Natural killer cell (primary cell): ENCODE data around the gene SGPP1. TPM values are rescaled to one million over a fixed set of nuclear protein-coding genes. Genes with fewer than 3 reads are reported as not detected.
"Not testable (repeated sequence)": the region's sequence is repeated elsewhere in the genome, so short reads cannot be mapped to it uniquely, and the experiment has no call there.

ENCODE experiments used
- ATAC-seq, 3 donors: fragments of 150-1000 bp in 2 of 3; fragments of 200-7000 bp in 1 of 3; cut with Tn5 transposase; 1 replicate in 1 of 3; 2 replicates in 2 of 3; pipeline ENCODE4 v1.10.0; 2021; ENCODE audit warnings: mild to moderate bottlenecking in 2 of 3, moderate library complexity in 2 of 3
- DNase-seq, 2 donors: peaks; one replicate each; pipeline versions ENCODE4 v3.0.0 to v3.0.0-alpha.2; 2013 to 2021; ENCODE audit warnings: mixed read lengths in 1 of 2
- H3K27ac ChIP-seq: one replicate; pipeline ENCODE4 v1.5.1; 2013; ENCODE audit warnings: mild to moderate bottlenecking, low read length
- H3K27me3 ChIP-seq: one replicate; pipeline ENCODE4 v1.6.1; 2013; ENCODE audit warnings: low read length; ENCODE audit not compliant: control insufficient read depth, insufficient read depth
- H3K36me3 ChIP-seq: one replicate; pipeline ENCODE4 v1.6.1; 2013; ENCODE audit warnings: low read length; ENCODE audit not compliant: control insufficient read depth, insufficient read depth
- H3K4me1 ChIP-seq: one replicate; pipeline ENCODE4 v1.6.1; 2013; ENCODE audit warnings: low read length; ENCODE audit not compliant: control insufficient read depth, insufficient read depth
- H3K4me3 ChIP-seq: one replicate; pipeline ENCODE4 v1.5.1; 2013; ENCODE audit warnings: low read length
- H3K9me3 ChIP-seq: one replicate; pipeline ENCODE4 v1.6.1; 2013; ENCODE audit warnings: low read length; ENCODE audit not compliant: control insufficient read depth, insufficient read depth
- H3K27ac Mint-ChIP-seq, 2 donors: one replicate each; pipeline ENCODE4 v1.8.0; 2022; ENCODE audit warnings: mild to moderate bottlenecking in 2 of 2, mixed read lengths in 2 of 2, moderate library complexity in 1 of 2
- H3K27me3 Mint-ChIP-seq, 2 donors: one replicate each; pipeline ENCODE4 v1.8.0; 2022; ENCODE audit warnings: low read depth in 2 of 2, mixed read lengths in 2 of 2
- H3K36me3 Mint-ChIP-seq: one replicate; pipeline ENCODE4 v1.8.0; 2022; ENCODE audit warnings: mixed read lengths
- H3K4me1 Mint-ChIP-seq, 2 donors: one replicate each; pipeline ENCODE4 v1.8.0; 2022; ENCODE audit warnings: mixed read lengths in 2 of 2
- H3K4me3 Mint-ChIP-seq: one replicate; pipeline ENCODE4 v1.8.0; 2022; ENCODE audit warnings: mild to moderate bottlenecking, moderate library complexity, mixed read lengths
- H3K9me3 Mint-ChIP-seq, 2 donors: one replicate each; pipeline ENCODE4 v1.8.0; 2022; ENCODE audit warnings: mixed read lengths in 2 of 2
- CTCF ChIP-seq: fragments of 200-600 bp; IDR thresholded peaks from one replicate; pipeline ENCODE4 v1.8.0; 2022; ENCODE audit warnings: antibody characterized with exemption
- WGBS: methylation state at CpG from one replicate; pipeline ENCODE4 v1.1.7; 2013; ENCODE audit warnings: missing lambda C conversion rate; ENCODE audit not compliant: insufficient coverage; 5-methylcytosine and 5-hydroxymethylcytosine counted together
- intact Hi-C: fragments of 100-400 bp; cut with micrococcal nuclease; formaldehyde crosslinking; loops from one replicate; pipeline ENCODE4 v1.14.2; 2022
- total RNA-seq, 4 donors: library from RNA; stranded (reverse); fragments of 120-200 nt in 1 of 4; gene quantifications; one replicate each; pipeline versions ENCODE4 v1.2.3 to v1.2.4, GENCODE V29; 2013 to 2022

Gene SGPP1
- total RNA-seq, 3 donors from 2014 or later (not counting 1 experiment from before 2014, with no cell fraction given) = 17.8 to 23.4 (median 23.3) TPM

- H3K4me1 Mint-ChIP-seq = peaks cover 8 to 10% of the 10 kb centered on the region in 2 donors
- intact Hi-C loops = no loop called here
- ATAC-seq (peak; percentile 92 to 96 (median 96)), DNase-seq (peak in 1 of 2 donors; percentile 63)
- H3K27ac Mint-ChIP-seq = peak overlapping the region; percentile 87
- no peaks in the 10 kb centered on the region for H3K36me3 ChIP-seq
- 18% methylated on average over 5 of the region's 5 CpGs for WGBS
- peak overlapping the region; percentile 75 for H3K27ac ChIP-seq
- H3K4me3 ChIP-seq = peak overlapping the region; percentile 0
- H3K9me3 ChIP-seq = no peaks in the 10 kb centered on the region
- no peaks in the 10 kb centered on the region for H3K9me3 Mint-ChIP-seq
- no peak for TF ChIP-seq CTCF
- H3K4me1 ChIP-seq = peaks cover 10% of the 10 kb centered on the region
- no peaks in the 10 kb centered on the region for H3K27me3 Mint-ChIP-seq
- no peaks in the 10 kb centered on the region for H3K36me3 Mint-ChIP-seq
- H3K27me3 ChIP-seq = no peaks in the 10 kb centered on the region
- H3K4me3 Mint-ChIP-seq = peak overlapping the region; percentile 80
Observed at GRCh38 chr14:63759456-63759855, 31.6 kb upstream of the SGPP1 start.

GRCh38 chr14:63757211-63757610 lies 29.3 kb upstream of the SGPP1 start:
- no peak overlapping the region for H3K4me3 ChIP-seq
- H3K9me3 Mint-ChIP-seq = no peaks in the 10 kb centered on the region
- H3K36me3 ChIP-seq = no peaks in the 10 kb centered on the region
- TF ChIP-seq CTCF = no peak
- H3K9me3 ChIP-seq = no peaks in the 10 kb centered on the region
- ATAC-seq (no peak), DNase-seq (no peak)
- peaks cover 10% of the 10 kb centered on the region for H3K4me1 ChIP-seq
- peaks cover 8 to 10% of the 10 kb centered on the region in 2 donors for H3K4me1 Mint-ChIP-seq
- no peaks in the 10 kb centered on the region for H3K36me3 Mint-ChIP-seq
- intact Hi-C loops = no loop called here
- H3K27ac Mint-ChIP-seq = no peak overlapping the region
- no peak overlapping the region for H3K27ac ChIP-seq
- no peak overlapping the region for H3K4me3 Mint-ChIP-seq
- H3K27me3 Mint-ChIP-seq = peaks cover 0 to 3% of the 10 kb centered on the region in 2 donors
- H3K27me3 ChIP-seq = no peaks in the 10 kb centered on the region

GRCh38 chr14:63752449-63753169 lies 24.7 kb upstream of the SGPP1 start:
- no peak overlapping the region for H3K27ac Mint-ChIP-seq
- intact Hi-C loops = no loop called here
- no peak overlapping the region for H3K4me3 Mint-ChIP-seq
- no peaks in the 10 kb centered on the region for H3K9me3 ChIP-seq
- DNase-seq (no peak), ATAC-seq (no peak)
- no peaks in the 10 kb centered on the region for H3K27me3 ChIP-seq
- H3K4me1 ChIP-seq = peaks cover 4% of the 10 kb centered on the region
- H3K36me3 ChIP-seq = no peaks in the 10 kb centered on the region
- H3K4me3 ChIP-seq = no peak overlapping the region
- no peaks in the 10 kb centered on the region for H3K36me3 Mint-ChIP-seq
- no peak for TF ChIP-seq CTCF
- no peaks in the 10 kb centered on the region for H3K9me3 Mint-ChIP-seq
- H3K4me1 Mint-ChIP-seq = no peaks in the 10 kb centered on the region
- peaks cover 0 to 3% of the 10 kb centered on the region in 2 donors for H3K27me3 Mint-ChIP-seq
- no peak overlapping the region for H3K27ac ChIP-seq
- 49% methylated on average over 5 of the region's 6 CpGs for WGBS

- not testable (repeated sequence) for H3K36me3 Mint-ChIP-seq
Observed at GRCh38 chr14:63751076-63751475, 23.2 kb upstream of the SGPP1 start.

More at GRCh38 chr14:63751076-63751475, 23.2 kb upstream of the SGPP1 start:
- H3K4me3 ChIP-seq, H3K4me1 ChIP-seq, H3K4me1 Mint-ChIP-seq, H3K4me3 Mint-ChIP-seq, H3K36me3 ChIP-seq, DNase-seq, H3K9me3 Mint-ChIP-seq, intact Hi-C loops, ATAC-seq, H3K27me3 Mint-ChIP-seq, H3K27ac Mint-ChIP-seq, H3K27me3 ChIP-seq, H3K27ac ChIP-seq, H3K9me3 ChIP-seq: not testable (repeated sequence)
- 96% methylated on average over 23 of the region's 39 CpGs for WGBS
